NCI-H1436 treated with DMSO at 0.1 percent for 48 hours (cell line): ENCODE measurements around the gene RIMS4.
"Not testable (repeated sequence)": the region's sequence is repeated elsewhere in the genome, so short reads cannot be mapped to it uniquely, and the experiment has no call there.

ENCODE experiments used
- DNase-seq: peaks from one replicate; lab custom pipeline; 2025; lab: John Stamatoyannopoulos, UW

RIMS4 gene

DNA sequence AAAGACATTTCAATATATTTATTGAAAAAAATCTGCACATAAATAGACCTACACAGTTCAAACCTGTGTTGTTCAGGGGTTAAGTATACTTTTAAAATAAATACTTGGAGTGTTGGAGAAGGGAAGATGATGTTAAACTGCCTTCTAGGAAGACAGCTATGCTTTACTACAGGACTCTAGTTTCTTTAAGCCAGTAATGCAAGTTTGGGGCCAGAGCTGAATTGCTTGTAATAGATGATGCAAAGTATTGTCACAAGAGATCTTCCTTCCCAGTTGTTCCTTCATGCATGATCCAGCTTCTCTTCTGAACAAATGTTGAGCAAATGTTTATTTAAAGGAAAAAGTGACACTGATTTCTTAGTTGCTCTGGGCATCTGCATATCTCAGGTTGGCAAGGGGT, 20.2 kb upstream of the RIMS4 start:
- no peak for DNase-seq

DNA sequence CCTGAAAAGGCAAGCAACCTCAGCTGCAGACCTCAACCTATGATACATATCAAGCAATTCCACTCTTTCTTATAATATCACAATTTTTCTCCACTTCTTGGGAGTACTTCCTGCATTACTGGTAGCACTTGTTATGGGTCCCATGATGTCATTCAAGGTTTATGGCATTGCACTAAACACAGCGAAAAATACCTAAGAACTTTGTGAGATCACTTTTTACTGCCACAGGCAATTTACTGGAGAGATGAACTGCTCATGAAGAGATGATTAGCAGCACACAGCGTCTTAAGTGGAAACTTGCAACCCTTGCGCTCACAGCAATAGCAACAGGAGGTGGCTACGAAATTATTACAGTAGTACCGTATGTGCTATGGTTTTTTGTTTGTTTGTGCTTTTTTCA, 19.3 kb upstream of the RIMS4 start:
- no peak for DNase-seq

DNA sequence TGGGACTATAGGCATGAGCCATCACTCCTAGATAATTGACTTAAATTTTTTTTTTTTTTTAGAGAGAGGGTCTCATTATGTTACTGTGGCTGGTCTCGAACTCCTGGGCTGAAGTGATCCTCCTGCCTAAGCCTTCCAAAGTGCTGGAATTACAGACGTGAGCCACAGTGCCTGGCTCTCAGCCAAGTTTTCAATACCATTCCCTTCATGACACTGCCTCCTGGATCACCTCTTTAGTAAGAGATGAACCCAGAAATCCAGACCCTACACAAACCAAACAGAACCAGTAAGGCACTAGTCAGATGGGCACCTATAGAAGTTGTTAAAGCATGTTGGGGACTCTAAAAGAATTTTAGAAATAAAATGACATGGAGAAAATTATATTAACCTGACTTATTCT, 18.3 kb upstream of the RIMS4 start:
- no peak for DNase-seq

DNA sequence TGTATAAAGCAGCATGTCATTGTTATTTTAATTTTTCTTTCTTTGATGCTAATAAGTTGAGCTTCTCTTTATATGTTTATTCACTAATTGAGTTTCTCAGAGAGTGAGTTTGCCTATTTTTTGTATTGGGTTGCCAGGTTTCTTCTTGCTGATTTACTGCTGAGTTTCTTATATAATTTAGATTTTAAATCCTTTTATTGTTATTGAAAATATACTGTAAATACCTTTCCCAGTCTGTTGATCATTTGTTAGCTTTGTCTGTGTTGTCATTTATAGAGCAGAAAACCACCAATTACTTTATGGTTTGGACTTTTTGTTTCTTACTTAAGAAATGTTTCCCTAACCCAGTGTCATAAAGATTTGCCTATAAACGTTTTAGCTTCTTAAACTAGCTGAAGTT, 17.1 kb upstream of the RIMS4 start:
- DNase-seq = no peak

DNA sequence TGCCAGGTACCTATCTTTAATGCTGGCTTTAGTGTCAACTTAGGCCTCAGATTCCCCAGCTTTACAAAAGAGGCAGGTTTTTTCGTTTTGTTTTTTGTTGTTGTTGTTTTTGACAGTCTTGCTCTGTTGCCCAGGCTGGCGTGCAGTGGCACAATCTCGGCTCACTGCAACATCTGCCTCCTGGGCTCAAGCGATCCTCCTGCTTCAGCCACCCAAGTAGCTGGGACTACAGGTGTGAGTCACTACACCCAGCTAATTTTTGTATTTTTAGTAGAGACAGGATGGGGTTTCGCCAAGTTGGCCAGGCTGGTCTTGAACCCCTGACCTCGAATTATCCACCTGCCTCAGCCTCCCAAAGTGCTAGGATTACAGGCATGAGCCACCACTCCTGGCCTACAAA, 11.2 kb upstream of the RIMS4 start:
- not testable (repeated sequence) for DNase-seq

DNA sequence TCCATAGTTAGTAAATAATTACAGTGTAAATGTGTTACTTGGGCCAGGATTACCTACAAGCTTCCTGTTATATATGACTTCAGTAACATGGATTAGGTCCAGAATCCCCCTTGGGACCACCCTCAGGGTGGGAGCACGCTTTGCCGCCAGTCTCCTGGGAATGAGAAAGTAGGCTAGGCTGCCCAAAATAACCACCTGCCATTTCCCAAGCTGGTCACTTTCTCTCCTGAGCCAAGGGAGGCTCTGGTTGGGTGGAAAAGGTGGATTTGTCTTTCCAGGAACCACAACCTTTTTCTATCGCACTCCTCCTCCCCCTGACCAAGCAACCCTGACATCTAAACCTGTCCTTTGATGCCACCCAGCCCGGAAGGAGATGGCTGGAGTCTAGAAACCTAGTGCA, 9.6 kb upstream of the RIMS4 start:
- DNase-seq = no peak

DNA sequence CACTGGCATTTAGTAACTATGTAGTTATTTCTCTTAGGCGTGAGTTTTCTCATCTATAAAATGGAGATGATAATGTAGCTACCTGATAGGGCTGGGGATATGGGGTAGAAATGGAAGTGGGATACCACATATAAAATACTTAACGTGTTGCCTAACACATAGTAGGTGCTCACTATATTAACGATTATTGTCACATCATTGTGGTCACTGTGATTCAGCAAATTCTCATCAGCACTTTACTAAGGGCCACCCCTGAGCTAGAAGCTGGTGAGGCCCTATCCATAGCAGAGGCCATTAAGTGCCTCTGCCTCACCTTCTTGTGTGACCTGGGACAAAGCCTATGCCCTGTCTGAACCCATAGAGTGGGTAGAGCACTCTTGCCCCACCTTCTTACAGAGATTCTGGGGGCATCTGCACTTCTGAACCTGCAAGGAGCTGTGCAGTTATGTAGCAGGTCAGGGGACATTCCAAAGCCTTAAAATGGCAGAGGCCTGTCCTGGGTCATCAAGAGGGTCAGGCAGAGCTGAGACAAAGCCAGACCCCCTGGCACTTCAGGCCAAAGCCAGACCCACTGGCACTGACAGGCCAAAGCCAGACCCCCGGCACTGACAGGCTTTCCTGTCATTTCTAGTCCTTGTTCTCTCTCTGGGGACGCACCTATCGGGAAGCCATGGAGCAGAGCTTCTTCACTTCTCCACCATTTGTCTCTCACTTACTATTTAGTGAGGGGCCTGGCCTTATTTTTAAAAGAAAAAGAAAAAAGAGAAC, 7.0 kb upstream of the RIMS4 start:
- no peak for DNase-seq

DNA sequence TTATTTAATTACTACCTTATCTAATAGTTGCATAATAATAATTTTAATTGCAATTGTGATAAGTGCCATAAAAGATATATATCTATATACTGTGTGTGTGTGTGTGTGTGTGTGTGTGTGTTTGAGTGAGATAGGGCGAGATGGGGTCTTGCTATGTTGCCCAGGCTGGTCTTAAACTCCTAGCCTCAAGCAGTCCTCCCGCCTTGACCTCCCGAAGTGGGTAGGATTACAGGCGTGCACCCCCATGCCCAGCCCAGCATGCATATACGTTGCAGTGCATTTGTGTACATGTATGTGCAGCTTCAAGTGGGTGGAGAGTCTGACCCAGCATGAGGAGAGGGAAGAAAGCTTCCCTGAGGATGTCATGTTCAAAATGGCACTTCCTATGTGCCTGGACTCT, 4.6 kb upstream of the RIMS4 start:
- DNase-seq = no peak

DNA sequence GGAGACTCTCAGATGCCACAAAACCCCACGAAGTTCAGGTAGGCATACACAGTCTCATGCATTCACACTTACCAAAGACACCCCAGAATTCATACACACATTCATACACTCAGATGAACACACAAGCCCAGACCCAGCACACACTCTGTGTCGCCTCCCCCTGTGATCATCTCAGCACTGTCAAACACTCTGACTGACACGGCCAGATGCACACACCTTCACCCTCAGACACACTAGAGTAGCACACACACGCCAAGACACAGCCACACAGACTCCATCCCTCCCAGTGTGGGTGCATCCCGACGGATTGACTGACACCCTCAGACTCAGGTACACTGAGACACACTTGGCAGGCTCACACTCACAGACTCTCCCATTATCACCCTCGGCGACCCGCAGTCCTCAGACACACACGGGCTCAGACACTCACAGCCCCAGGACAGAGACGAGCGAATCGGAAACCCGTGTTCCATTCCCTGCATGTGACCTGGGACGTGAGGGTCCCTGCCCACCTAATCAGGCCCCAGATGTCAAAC, 872 bp upstream of the RIMS4 start:
- no peak for DNase-seq

DNA sequence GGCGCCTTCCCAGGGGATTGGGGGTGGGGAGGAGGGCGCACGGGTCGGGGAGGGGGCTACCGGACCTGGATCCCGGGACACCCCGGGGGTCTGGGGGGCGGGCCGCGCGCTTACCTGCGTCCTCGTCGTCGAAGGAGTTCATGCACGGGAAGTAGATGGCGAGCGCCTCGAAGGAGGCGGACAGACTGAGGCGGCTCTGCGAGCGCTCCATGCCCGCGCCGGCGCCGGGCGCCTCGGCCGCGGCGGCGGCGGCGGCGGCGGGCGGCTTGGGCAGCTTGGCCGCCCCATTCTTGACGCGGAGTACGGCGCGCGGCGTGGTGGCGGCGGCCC, 320 bp downstream of the RIMS4 start:
- DNase-seq = no peak

DNA sequence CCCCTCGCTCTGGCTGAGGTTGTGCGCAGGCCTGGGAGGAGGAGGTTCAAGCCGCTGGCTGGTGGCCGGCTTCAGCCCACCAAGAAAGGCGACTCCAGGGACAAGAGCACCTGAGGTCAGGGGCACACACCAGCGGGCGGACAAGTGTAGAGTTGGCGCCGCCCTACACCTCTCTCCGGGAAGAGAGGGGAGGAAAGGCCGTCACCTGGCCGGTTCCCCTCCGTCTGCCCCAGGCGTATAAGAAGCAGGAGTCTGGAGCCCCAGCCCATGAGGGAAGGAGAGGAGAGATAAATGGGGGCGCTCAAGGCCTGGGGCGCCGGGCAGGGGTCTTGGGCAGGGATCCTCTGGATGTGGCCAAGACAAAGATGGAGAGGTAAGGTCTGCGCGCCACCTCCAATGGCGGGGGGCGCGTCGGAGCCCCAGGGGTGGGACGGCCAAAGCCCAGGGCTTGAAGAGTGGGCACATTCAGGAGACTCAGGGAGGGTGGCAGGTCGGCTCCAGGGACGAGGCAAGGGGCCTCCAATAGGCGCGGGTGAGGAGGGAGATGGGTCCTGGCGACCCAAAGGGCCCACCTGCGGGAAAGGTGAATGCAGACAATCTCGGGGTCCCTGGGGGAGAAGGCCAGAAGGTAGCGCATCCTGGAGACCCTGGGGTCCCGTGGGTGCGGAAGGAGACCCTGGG, 826 bp downstream of the RIMS4 start:
- DNase-seq = no peak

DNA sequence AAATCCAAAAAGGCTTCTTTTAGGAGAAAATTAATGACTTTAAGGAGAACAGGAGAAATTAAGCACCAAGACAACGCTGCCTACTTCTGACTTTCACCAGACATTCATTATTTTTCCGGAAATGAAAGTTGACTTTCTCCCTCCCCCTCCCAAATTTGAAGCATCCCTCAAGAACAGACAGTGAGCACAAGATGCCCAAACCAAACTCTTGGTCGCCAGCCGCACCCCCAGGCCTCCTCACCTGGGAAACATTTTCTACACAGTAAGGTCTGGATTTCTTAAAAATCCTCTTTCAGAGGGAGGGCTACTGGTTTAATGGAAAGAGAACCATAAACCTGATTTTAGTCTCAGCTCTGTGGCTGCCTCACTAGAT, 2.7 kb downstream of the RIMS4 start:
- no peak for DNase-seq

DNA sequence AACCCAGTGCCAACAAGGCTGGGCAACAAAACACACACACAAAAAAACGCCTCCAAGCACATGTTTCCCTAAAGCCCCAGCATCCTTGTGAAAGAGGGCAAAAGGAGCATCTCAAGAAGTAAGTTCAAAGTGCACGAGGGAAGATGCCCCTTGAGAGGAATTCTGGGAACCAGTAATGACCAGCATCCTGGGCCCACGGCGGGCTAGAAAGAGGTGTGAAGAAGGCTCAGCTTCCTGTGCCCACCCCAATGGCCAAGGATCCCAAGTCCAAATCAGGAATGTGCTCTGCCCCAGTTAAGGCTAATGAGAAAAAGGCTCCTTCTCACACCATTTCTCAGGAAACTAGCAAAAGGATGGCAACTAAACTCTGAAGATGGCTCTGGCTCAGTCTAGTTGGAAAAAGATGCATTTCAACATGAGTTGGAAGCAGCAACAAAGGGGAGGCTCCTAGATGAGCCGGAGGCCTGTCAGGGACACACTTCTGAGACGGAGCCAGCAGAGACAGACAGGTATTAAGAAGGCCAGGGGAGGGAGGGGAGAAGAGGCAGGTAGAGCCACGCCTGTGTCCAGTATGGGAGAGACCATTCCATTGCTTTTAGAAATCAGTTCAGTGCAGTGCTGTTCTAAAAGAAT, 3.2 kb downstream of the RIMS4 start:
- no peak for DNase-seq

DNA sequence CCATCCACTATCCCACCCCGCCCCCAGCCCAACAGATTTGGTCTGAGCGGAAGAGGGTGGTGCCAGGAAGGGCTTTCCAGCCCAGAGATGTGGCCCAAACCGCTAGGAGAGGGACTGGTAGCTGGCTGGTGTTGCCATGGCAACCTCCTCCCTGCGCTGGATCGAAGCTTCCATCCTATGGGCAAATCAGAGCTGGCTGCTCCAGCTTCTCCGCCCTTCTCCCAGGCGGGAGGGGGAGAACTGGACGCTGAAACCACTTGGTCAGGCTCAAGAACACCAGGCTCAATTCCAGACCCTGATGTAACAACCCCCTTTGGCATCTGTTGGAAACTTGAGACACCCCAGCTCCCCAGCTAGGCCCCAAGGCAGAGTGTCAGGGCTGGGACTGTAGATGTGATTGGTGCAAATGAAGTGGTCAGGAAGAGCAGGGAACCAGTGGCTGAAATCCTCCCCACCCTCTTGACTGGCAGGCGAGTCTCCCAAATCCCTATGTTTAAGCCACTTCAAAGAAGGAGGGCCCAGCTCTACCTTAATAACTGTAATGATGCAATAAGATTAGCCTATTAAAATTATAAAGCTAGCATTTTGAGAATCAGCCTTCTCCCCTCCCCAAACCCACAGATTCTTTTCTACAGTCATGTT, 4.2 kb downstream of the RIMS4 start:
- DNase-seq = no peak

DNA sequence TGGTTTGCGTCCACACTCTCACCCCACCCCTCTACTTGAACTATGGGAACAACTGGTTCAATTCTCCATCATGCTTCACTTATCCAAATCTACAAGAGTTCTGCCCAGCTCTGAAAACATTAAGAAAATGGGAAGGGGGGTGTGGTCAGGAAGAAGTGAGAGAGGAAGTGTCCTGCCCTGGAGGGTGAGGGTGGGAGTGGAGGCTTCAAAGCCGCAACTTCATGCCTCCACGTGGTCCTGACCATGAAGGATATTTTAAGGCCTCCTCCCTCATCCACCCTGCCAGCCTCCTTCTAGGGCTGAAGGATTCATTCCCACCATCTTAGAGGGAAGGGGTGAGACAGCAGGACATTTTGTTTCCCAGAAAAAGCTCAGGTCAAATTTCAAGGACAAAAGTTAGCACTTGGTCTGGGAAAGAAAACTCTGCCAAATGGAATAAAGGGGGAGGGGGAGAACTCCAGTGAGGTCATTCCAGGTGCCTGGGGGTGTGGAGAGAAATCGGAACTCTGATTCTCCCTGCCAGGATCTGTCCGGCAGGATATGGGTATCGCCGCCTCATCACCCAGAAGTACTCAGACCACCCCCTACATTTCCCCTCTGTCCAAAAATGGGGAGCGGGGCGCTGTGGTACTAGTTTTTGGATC, 4.9 kb downstream of the RIMS4 start:
- no peak for DNase-seq

DNA sequence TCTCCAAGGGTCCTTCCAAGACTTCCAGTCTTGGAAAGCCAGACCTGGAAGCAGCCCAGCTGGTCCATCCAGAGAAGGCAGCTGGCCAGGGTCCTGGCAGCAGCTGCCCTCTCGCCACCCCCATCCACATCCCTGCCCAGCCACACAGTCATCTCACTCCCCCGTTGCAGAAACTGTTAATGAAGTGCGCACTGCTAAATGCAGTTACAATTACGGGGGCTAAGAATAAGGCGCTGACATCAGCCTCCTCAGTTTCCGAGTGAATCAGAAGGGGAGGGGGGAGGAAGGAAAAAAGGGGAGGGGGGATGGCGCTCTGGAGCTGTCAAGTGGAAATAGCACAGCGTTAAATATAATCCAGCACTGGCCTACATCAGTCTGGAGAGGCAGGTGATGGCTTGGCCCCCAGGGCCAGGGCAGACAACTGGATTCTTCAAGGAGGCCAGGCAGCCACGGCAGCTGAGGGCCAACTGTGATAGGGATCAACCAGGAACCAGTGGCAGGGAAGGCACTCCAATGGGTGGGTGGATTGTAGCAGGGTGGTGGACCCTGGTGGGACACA, 6.9 kb downstream of the RIMS4 start:
- no peak for DNase-seq

DNA sequence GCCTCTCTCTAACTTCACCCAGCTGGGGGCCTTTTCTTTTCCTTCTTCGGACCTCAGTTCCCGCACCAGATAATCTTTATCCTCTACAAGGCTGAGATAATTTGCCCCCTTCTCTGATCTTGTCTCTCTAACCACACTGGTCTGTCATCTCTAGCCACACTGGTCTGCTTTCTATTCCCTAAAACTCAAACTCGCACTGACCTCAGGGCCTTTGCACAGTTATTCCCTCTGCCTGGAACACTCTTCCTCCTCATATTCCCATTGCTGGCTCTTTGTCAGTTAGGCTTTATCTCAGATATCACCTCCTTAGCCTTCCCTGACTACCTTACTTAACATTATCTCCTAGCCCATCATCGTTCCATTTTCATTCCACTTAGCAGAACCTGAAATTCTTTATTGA, 7.6 kb downstream of the RIMS4 start:
- DNase-seq = no peak

DNA sequence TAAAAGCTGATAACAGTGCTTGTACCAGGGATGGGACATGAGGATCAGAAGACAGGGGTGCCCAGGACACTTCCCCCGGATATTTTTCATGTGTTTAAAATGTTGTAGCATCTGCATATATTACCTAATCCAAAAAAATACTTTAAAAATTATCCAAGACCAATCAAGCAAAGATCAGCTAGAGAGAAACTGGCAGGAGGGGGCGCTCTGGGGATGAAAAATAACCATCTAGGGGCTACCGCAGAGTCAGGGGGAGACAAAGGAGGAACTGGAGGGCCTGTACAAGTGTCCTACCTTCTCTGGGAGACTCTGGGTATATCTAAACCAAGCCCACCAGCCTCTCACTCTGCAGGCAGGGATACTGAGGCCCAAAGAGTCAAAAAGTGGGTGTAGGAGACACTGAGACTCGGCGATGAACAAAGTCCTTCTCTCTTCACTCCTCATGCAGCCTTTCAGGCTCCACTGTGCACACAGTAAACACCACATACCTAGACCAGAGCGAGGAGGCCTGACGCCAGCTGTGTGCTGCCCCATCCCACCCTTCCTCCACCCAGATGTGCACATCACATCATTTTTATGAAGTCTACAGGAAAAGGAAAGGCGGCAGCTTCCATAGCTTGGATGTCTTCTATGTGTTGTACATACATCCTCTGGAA, 9.8 kb downstream of the RIMS4 start:
- DNase-seq = no peak

DNA sequence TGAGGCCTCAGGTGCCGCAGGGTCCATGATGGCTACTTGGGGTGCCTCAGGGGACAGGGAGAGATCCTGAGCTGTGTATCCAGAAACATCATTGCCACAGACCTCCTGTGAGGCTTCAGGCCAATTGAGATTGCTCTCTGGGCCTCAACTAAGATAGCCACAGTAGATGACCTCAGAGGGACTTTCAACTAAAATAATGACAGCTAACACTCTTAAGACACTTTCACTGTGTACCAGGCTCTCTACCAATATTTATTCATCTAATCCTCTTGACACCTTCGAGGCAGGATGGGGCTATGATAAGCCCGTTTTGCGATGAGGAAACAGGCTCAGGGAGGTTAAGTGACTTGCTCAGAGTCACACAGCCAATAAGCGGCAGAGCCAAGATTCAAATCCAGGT, 10.7 kb downstream of the RIMS4 start:
- DNase-seq = no peak

DNA sequence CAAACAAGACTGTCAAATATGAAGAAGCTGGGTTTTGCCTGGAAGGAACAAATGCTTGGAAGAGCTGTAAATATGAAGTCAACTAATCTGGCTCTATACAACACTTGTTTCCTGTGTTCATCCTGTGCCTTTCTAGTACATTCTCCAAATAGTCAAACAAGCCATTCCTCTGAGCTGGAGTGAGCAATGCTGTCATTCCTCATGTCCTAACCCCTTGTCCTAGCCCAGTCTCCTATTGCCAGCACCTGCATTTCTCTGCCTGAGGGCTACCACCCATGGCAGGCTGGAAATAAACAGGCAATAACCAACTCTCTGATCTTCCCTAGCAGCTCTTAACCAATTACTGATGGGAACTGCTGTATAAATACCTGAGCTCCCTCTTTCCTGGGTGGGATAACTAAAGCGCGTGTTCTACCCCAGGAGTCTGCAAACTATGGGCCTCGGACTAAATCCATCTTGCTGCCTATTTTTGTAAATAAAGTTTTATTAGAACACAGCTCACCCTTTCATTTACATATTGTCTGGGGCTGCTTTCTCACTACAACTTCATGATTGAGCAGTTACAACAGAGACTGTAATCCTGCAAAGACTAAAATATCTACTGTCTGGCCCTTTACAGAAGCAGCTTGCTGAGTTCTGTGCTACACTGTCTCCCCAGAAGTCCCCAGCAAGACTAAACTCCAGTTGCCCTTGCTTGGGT, 13.4 kb downstream of the RIMS4 start:
- no peak for DNase-seq

DNA sequence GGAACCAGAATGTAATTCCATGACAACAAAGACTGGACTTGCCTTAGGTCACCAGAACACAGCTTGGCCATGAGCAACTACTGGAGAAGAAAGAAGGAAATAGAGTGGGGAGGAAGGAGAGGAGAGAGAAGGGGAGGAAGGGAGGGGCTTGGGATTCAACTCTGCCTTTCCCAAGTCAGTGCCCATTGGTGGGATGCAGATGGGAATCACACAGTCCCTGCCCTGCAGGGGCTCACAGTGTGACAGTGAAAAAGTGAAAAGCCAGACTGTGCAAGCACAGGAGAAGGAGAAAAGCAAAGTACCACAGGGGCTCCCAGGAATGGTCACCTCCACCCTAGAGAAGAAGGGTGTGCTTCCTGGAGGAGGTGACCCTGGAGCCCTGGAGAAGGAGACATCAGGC, 14.0 kb downstream of the RIMS4 start:
- DNase-seq = no peak
